NB4 (cell line): ENCODE measurements around the gene CHTF18.

Experiments used
- DNase-seq: peaks from one replicate; pipeline ENCODE4 v3.0.0; 2010; ENCODE audit warnings: low read depth
- H3K4me3 ChIP-seq: one replicate; pipeline ENCODE4 v1.5.1; 2011; ENCODE audit warnings: mild to moderate bottlenecking, low read depth, low read length, moderate library complexity
- CTCF ChIP-seq: IDR thresholded peaks from one replicate; pipeline ENCODE4 v1.5.1; 2012; ENCODE audit warnings: low read depth, low read length
- MYC ChIP-seq: IDR thresholded peaks from 2 replicates; pipeline ENCODE4 v1.6.1; 2011; ENCODE audit warnings: low read depth, low read length
- POLR2A ChIP-seq: IDR thresholded peaks from 2 replicates; pipeline ENCODE4 v1.6.1; 2011; ENCODE audit warnings: mild to moderate bottlenecking; ENCODE audit not compliant: insufficient read length; ENCODE audit errors: extremely low read depth
- TF ChIP-seq, protein P1 (sequence below): IDR thresholded peaks from 2 replicates; pipeline ENCODE4 v1.6.1; 2011; ENCODE audit warnings: low read depth, low read length

CHTF18 gene

DNA sequence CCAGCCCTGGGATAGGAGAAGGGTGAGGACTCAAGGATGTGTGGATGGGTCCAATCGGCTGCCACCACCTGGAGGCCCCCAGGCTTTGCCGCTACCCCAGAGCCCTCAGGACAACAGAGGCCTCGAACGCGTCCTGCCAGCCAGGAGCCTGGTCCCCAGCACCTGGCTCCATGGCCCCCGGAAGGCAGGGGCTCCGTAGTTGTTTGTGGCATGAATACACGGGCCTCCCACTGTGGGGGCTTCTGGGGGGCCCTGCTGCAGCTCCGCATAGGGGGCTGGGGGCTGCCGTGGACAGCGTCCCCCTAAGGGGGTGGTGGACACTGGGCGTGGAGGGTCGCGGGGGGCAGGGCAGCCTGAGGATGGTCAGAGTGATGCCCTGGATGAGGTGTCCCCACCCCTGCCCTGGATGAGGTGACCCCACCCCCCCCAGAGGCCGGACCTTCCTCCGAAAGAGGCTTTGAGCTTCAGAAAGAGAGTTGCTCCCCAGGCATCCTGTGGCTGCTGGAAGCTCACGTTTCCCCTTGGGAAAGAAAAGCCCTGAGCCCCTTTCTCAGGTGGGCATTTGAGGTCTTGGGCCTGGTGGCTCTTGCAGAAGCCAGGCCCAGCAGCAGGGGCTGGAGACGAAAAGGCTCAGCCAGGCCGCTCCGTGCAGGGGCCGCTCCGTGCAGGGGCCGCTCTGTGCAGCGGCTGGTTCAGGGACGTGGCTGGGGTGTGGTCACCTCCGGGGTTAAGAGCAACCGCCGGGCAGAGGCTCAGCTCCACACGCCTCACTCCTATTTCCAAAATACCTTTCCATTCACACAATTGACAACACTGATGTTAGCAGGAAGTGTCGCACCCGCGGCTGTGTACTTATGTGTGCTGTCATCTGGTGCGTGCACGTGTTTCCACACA, 52.4 kb downstream of the CHTF18 start:
- no peak overlapping the region for H3K4me3 ChIP-seq
- no peak for DNase-seq
- TF ChIP-seq POLR2A (no peak), CTCF (no peak), MYC (no peak)
- TF ChIP-seq, protein P1, sequence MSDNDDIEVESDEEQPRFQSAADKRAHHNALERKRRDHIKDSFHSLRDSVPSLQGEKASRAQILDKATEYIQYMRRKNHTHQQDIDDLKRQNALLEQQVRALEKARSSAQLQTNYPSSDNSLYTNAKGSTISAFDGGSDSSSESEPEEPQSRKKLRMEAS, result no peak

GRCh38 chr16:841455-842060, 53.1 kb downstream of the CHTF18 start:
- H3K4me3 ChIP-seq, result no peak overlapping the region
- TF ChIP-seq MYC (no peak), CTCF (no peak), POLR2A (no peak)
- TF ChIP-seq, protein P1, result no peak
- no peak for DNase-seq

- TF ChIP-seq MYC, result no peak
- TF ChIP-seq, protein P1, result no peak
- TF ChIP-seq POLR2A, result no peak
- TF ChIP-seq CTCF, result no peak
- H3K4me3 ChIP-seq, result no peak overlapping the region
- no peak for DNase-seq
Measured at GRCh38 chr16:842061-842476, 53.6 kb downstream of the CHTF18 start.

GRCh38 chr16:842711-843560, 54.5 kb downstream of the CHTF18 start:
- H3K4me3 ChIP-seq, result no peak overlapping the region
- no peak for DNase-seq

GRCh38 chr16:843771-844170, 55.4 kb downstream of the CHTF18 start:
- DNase-seq, result no peak
- no peak overlapping the region for H3K4me3 ChIP-seq
- TF ChIP-seq MYC (no peak), POLR2A (no peak), CTCF (no peak)
- TF ChIP-seq, protein P1, result no peak

More at GRCh38 chr16:842711-843560, 54.5 kb downstream of the CHTF18 start:
- TF ChIP-seq MYC (no peak), POLR2A (no peak)
- TF ChIP-seq, protein P1, result no peak
